Endothelial cell of umbilical vein (primary cell): ENCODE measurements around the gene SHOX. TPM values are rescaled to one million over a fixed set of nuclear protein-coding genes. Genes with fewer than 3 reads are reported as not detected.

Source experiments
- BruUV-seq: library from RNA; stranded (reverse); fragments of 400-500 nt; replicated peaks from 2 replicates; lab custom pipeline; 2021; lab: Mats Ljungman, UMichigan
- CTCF ChIA-PET: fragments of 300-600, 350-600 bp; sonication (Branson Sonifier 250); formaldehyde crosslinking; loops from one replicate; lab custom pipeline; 2021; ENCODE audit warnings: antibody characterized with exemption, inconsistent platforms; lab: Charles Lee
- POLR2A ChIA-PET: fragments of 300-600, 350-600 bp; sonication (Branson Sonifier 250); formaldehyde crosslinking; loops from one replicate; lab custom pipeline; 2021; ENCODE audit warnings: antibody characterized with exemption, inconsistent platforms; lab: Charles Lee
- DNase-seq: peaks from one replicate; pipeline ENCODE4 v3.0.0-alpha.2; 2011; ENCODE audit warnings: low read depth, low spot score
- FAIRE-seq: peaks from 2 replicates; lab custom pipeline; 2011; peaks lifted over from hg19 to GRCh38; lab: Jason Lieb, UNC
- H2AFZ ChIP-seq: 2 replicates; pipeline ENCODE4 v1.6.0; 2012; ENCODE audit warnings: low read depth, low read length, control low read depth, inconsistent platforms
- H3K27ac ChIP-seq: 2 replicates; pipeline ENCODE4 v1.5.1; 2011; ENCODE audit warnings: low read depth, mild to moderate bottlenecking, control low read depth, low read length, moderate library complexity; ENCODE audit not compliant: insufficient read depth
- H3K27me3 ChIP-seq, 2 experiments: 2 replicates each; pipeline versions ENCODE4 v1.6.0 to v1.6.1; 2011; ENCODE audit warnings: low read length in 2 of 2, mixed read lengths in 1 of 2; ENCODE audit not compliant: control insufficient read depth in 2 of 2, insufficient read depth in 2 of 2
- H3K36me3 ChIP-seq, 2 experiments: 2 replicates in 1 of 2; 3 replicates in 1 of 2; pipeline ENCODE4 v1.5.1; 2011; ENCODE audit warnings: low read length in 2 of 2, mild to moderate bottlenecking in 1 of 2, moderate library complexity in 1 of 2; ENCODE audit not compliant: control insufficient read depth in 2 of 2, insufficient read depth in 2 of 2; ENCODE audit errors: extremely low read depth in 1 of 2
- H3K4me1 ChIP-seq: 3 replicates; pipeline ENCODE4 v1.5.1; 2011; ENCODE audit warnings: mild to moderate bottlenecking, low read length; ENCODE audit not compliant: control insufficient read depth, insufficient read depth; ENCODE audit errors: extremely low read depth
- H3K4me2 ChIP-seq: 2 replicates; pipeline ENCODE4 v1.6.1; 2011; ENCODE audit warnings: low read length, control low read depth, mixed read lengths; ENCODE audit not compliant: insufficient read depth
- H3K4me3 ChIP-seq, 3 experiments: fragments of 200-600 bp in 1 of 3; sonication (generic), shearing (Covaris generic) in 1 of 3; replicated peaks in 1 of 3; 2 replicates each; pipeline ENCODE4 v1.5.1; 2011 to 2016; ENCODE audit warnings: control low read depth in 3 of 3, low read length in 3 of 3, mild to moderate bottlenecking in 2 of 3, inconsistent platforms in 1 of 3, low read depth in 1 of 3, moderate library complexity in 1 of 3; ENCODE audit not compliant: insufficient read depth in 1 of 3
- H3K79me2 ChIP-seq: 2 replicates; pipeline ENCODE4 v1.6.0; 2012; ENCODE audit warnings: low read length, inconsistent platforms; ENCODE audit not compliant: control insufficient read depth, insufficient read depth
- H3K9ac ChIP-seq: replicated peaks from 2 replicates; pipeline ENCODE3; 2011; ENCODE audit warnings: low read length, control low read depth; ENCODE audit not compliant: insufficient read depth; ENCODE audit errors: extremely low read depth
- H3K9me1 ChIP-seq: replicated peaks from 3 replicates; pipeline ENCODE4 v1.6.0; 2011; ENCODE audit warnings: mild to moderate bottlenecking, low read length; ENCODE audit not compliant: control insufficient read depth, insufficient read depth; ENCODE audit errors: extremely low read depth
- H3K9me3 ChIP-seq: replicated peaks from 2 replicates; pipeline ENCODE4 v1.5.1; 2012; ENCODE audit warnings: low read length, inconsistent platforms; ENCODE audit not compliant: control insufficient read depth, insufficient read depth
- H4K20me1 ChIP-seq: replicated peaks from 2 replicates; pipeline ENCODE3; 2011; ENCODE audit warnings: mild to moderate bottlenecking, low read length; ENCODE audit not compliant: control insufficient read depth, insufficient read depth; ENCODE audit errors: extremely low read depth
- CTCF ChIP-seq, 2 donors: IDR thresholded peaks; 1 replicate in 1 of 2; 2 replicates in 1 of 2; pipeline ENCODE4 v1.5.1; 2011; ENCODE audit warnings: low read length in 2 of 2, mild to moderate bottlenecking in 2 of 2, moderate library complexity in 2 of 2, control low read depth in 1 of 2, inconsistent platforms in 1 of 2, low read depth in 1 of 2; ENCODE audit not compliant: insufficient read depth in 1 of 2; ENCODE audit errors: extremely low read depth in 1 of 2
- EZH2 ChIP-seq: IDR thresholded peaks from 2 replicates; pipeline ENCODE4 v1.6.1; 2012; ENCODE audit warnings: borderline replicate concordance, low read depth, mild to moderate bottlenecking, moderate library complexity, low read length, inconsistent platforms; ENCODE audit not compliant: severe bottlenecking
- FOS ChIP-seq: IDR thresholded peaks from 2 replicates; pipeline ENCODE4 v1.6.1; 2011; ENCODE audit warnings: mild to moderate bottlenecking, low read length, moderate library complexity, borderline replicate concordance; ENCODE audit not compliant: insufficient read depth
- GATA2 ChIP-seq: IDR thresholded peaks from 2 replicates; pipeline ENCODE4 v1.7.0; 2011; ENCODE audit warnings: low read depth, mild to moderate bottlenecking, moderate library complexity, mixed read lengths, low read length; ENCODE audit not compliant: insufficient read length, insufficient read depth
- JUN ChIP-seq: IDR thresholded peaks from 2 replicates; pipeline ENCODE4 v1.6.1; 2011; ENCODE audit warnings: borderline replicate concordance, low read depth; ENCODE audit not compliant: insufficient read length, insufficient read depth
- MAX ChIP-seq: IDR thresholded peaks from 2 replicates; pipeline ENCODE4 v1.6.1; 2011; ENCODE audit not compliant: insufficient read depth, insufficient read length
- MYC ChIP-seq: IDR thresholded peaks from one replicate; pipeline ENCODE4 v1.6.1; 2011; ENCODE audit warnings: mild to moderate bottlenecking, low read depth, low read length
- POLR2A ChIP-seq: IDR thresholded peaks from 2 replicates; pipeline ENCODE4 v1.6.1; 2012; ENCODE audit warnings: low read depth, mild to moderate bottlenecking, control low read depth, low read length
- POLR2AphosphoS5 ChIP-seq: IDR thresholded peaks from 2 replicates; pipeline ENCODE4 v1.6.1; 2012; ENCODE audit warnings: low read depth, mild to moderate bottlenecking, control low read depth, low read length, moderate library complexity; ENCODE audit not compliant: insufficient read depth
- dilution Hi-C: fragments of 300-500 bp; cut with MboI; formaldehyde crosslinking; loops from one replicate; pipeline ENCODE4 v1.15.0; 2019; ENCODE audit warnings: low sequenced_read_pairs; ENCODE audit not compliant: extremely low pct_ligation_motif_present
- intact Hi-C: fragments of 100-400 bp; cut with micrococcal nuclease; formaldehyde crosslinking; loops from one replicate; pipeline ENCODE4 v1.10.0; 2022
- polyA plus RNA-seq, 4 experiments: library from polyadenylated mRNA; depleted of rRNA in 3 of 4; stranded (reverse) in 3 of 4; unstranded in 1 of 4; fragments of >200 nt; gene quantifications; 2 replicates each; pipeline versions ENCODE4 v1.2.1 to v1.2.3, GENCODE V29; 2011 to 2012; ENCODE audit warnings: missing spikeins in 1 of 4
- total RNA-seq: library from RNA; stranded (reverse); gene quantifications from 2 replicates; pipeline ENCODE4 v1.2.3, GENCODE V29; 2021

The SHOX gene
- total and polyA plus RNA-seq, 2 donors (not counting 3 experiments of a cell fraction or from before 2014, with no cell fraction given): not detected

- BruUV-seq: no TSS peak
- dilution Hi-C loops: no loop called here
- no peaks in the 10 kb centered on the region for H4K20me1 ChIP-seq
- H2AFZ ChIP-seq: no peak overlapping the region
- peaks cover 3% of the 10 kb centered on the region for H3K9me3 ChIP-seq
- no peaks in the 10 kb centered on the region for H3K9me1 ChIP-seq
- no peaks in the 10 kb centered on the region for H3K27me3 ChIP-seq
- H3K79me2 ChIP-seq: no peaks in the 10 kb centered on the region
- FAIRE-seq: no peak
- H3K27ac ChIP-seq: no peak overlapping the region
- TF ChIP-seq CTCF (IDR thresholded peaks at IDR 0.05; ENCODE audit: extremely low read depth in 1 of 2, insufficient read depth in 1 of 2, low read depth in 1 of 2, low read length in 2 of 2) (no peak), EZH2 (no peak), MYC (no peak), POLR2A (no peak), FOS (no peak), GATA2 (no peak), POLR2AphosphoS5 (no peak), MAX (no peak), JUN (no peak)
- H3K36me3 ChIP-seq: no peaks in the 10 kb centered on the region
- no peak overlapping the region for H3K4me2 ChIP-seq
- H3K4me3 ChIP-seq: no peak overlapping the region
- POLR2A ChIA-PET: no interaction called here
- no peaks in the 10 kb centered on the region for H3K4me1 ChIP-seq
- no peak overlapping the region for H3K9ac ChIP-seq
- CTCF ChIA-PET: no interaction called here
- intact Hi-C loops: no loop called here
- no peak for DNase-seq
Observed at GRCh38 chrX:703466-703865, 72.9 kb downstream of the SHOX start.
